WI38 (cell line): ENCODE measurements around the gene CEBPZ.

Source experiments
- H3K4me3 ChIP-seq: 2 replicates; pipeline ENCODE4 v1.5.1; 2011; ENCODE audit warnings: low read depth, mild to moderate bottlenecking, control low read depth, low read length
- CTCF ChIP-seq: IDR thresholded peaks from 2 replicates; pipeline ENCODE4 v1.5.1; 2012; ENCODE audit warnings: low read depth, mild to moderate bottlenecking, control low read depth, low read length

CEBPZ gene

GRCh38 chr2:37263839-37264238, 32.4 kb upstream of the CEBPZ start:
- no peak overlapping the region for H3K4me3 ChIP-seq
- TF ChIP-seq CTCF, result no peak

GRCh38 chr2:37262522-37262921, 31.1 kb upstream of the CEBPZ start:
- TF ChIP-seq CTCF, result no peak
- H3K4me3 ChIP-seq, result no peak overlapping the region

DNA sequence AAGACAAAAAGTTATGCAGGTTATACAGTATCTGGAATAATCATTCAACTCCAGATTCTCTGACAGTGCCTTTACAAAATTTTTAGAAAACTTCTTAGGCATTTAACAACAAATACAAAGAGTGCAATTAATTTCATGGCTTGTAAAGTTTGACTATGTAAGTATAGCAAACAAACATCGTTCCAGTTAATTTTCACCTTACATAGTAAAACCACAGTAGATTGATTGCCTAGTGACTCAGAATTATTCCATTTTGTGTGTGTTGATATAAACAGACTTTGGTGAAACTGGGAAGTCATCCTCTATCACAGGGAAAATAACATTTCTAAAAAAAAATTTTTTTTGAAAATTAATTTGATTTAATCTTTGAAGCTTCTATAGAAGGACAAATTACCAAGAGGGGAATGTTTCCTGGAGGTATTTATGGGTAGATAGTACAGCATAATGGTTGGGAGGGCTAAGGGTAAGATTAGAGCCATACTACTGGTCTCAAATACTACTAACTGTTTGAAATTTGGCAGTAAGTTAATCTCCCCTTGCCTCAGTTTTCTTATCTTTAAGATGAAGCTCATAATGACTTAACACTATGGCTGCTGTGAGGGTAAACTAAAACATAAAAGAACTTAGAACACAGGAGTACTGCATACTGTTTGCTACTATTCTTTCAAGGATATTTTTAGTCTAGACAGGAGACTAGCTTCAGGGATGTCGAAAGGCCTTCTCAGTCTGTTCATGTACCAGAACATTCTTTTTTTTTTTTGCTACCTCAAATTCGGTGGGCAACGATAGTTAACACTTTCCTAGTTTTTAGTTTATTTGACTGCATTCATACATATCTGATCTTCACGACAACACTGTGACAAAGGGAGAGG, 19.7 kb upstream of the CEBPZ start:
- TF ChIP-seq CTCF, result no peak
- H3K4me3 ChIP-seq, result no peak overlapping the region

DNA sequence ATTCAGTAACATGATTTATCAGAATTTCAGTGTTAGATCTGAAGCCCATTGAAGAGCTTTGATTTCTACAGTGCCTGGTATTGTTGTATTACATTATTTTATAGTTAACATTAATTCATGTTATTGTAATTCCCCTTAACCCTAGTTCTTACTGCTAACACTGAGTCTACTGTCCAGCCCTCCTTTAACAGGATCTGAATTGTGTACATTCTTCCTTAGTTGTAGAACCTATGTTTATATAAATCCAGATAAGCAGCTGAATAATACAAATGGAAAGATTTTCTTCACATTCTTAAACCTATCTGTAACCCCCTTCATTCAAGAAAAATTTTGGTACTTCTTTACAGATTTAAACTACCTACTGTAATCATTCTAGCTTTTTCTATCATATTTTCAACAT, 14.8 kb upstream of the CEBPZ start:
- TF ChIP-seq CTCF, result no peak
- H3K4me3 ChIP-seq, result no peak overlapping the region

GRCh38 chr2:37244755-37245154, 13.4 kb upstream of the CEBPZ start:
- no peak overlapping the region for H3K4me3 ChIP-seq
- no peak for TF ChIP-seq CTCF

GRCh38 chr2:37244017-37244416, 12.6 kb upstream of the CEBPZ start:
- no peak for TF ChIP-seq CTCF
- no peak overlapping the region for H3K4me3 ChIP-seq

GRCh38 chr2:37243435-37243834, 12.0 kb upstream of the CEBPZ start:
- no peak overlapping the region for H3K4me3 ChIP-seq
- TF ChIP-seq CTCF, result no peak
